Measurements from ENCODE around the gene FZD1.

Gene FZD1

DNA sequence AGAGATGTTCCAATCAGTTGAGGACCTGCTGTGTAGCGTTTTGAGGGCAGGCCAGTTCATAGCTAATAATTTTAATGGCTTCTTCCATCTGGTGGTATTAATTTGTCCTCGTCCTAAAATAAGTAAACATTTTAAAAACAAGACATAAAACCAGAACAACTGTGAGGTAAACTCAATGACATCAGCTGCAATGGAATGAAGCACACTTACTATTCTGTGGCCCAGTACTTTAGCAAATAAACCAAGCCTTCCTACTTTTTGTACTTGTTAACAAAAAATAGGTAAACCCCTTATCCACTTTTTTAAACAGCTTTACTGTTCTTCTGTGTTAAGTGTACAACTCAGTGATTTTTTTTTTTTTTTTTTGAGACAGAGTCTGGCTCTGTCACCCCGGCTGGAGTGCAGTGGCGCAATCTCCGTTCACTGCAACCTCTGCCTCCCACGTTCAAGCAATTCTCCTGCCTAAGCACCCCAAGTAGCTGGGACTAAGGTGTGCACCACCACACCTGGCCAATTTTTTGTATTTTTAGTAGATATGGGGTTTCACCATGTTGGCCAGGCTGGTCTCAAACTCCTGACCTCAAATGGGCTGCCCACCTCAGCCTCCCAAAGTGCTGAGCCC is 28.9 kb upstream of the FZD1 start:
- TF ChIP-seq CTCF (IDR thresholded peaks at IDR 0.05; ENCODE audit: extremely low read depth, missing control alignments): no peak
- DNase-seq (ENCODE audit: low spot score): no peak

DNA sequence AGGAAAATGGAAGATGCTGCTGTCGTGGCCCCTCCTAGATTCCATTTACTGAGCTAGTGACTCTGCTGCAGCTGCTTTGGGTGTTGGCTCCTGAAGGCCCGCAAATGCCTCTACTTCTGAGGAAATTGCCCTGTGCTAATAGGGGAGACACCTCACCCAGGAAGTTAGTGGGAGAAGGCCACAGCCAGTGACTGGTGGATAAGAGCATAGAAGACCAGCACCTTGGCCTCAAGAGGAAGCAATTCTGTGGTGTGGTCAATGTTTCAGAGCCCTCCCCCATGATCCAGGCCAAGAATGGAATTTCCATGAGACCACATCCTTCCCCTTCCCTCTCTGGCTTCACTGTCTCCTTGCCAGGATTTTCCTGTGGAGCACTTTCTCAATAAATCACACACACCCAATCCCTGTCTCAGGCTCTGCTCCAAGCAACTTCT is 25.0 kb upstream of the FZD1 start:
- TF ChIP-seq CTCF (IDR thresholded peaks at IDR 0.05; ENCODE audit: extremely low read depth, missing control alignments): no peak
- no peak for DNase-seq (ENCODE audit: low spot score)

DNA sequence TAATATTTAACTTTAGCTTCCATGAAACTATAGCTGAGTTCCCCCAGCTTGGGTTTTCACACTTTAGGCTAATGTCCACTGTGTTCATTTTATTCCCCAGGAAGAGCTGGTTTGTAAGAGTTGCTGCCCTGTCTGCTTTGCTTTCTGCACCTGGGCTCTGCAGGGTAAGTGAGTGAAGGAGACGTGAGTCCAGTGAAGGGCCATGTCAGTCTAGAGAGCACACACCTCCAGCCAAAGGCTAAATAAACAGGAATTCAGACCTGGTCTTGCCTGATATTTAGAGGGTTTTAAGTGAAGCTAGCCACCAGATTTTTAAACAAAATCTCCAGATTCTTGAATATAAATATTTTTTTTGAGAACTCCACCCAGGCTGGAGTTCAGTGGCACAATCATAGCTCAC is 24.5 kb upstream of the FZD1 start:
- no peak for TF ChIP-seq CTCF (IDR thresholded peaks at IDR 0.05; ENCODE audit: extremely low read depth, missing control alignments)
- no peak for DNase-seq (ENCODE audit: low spot score)

DNA sequence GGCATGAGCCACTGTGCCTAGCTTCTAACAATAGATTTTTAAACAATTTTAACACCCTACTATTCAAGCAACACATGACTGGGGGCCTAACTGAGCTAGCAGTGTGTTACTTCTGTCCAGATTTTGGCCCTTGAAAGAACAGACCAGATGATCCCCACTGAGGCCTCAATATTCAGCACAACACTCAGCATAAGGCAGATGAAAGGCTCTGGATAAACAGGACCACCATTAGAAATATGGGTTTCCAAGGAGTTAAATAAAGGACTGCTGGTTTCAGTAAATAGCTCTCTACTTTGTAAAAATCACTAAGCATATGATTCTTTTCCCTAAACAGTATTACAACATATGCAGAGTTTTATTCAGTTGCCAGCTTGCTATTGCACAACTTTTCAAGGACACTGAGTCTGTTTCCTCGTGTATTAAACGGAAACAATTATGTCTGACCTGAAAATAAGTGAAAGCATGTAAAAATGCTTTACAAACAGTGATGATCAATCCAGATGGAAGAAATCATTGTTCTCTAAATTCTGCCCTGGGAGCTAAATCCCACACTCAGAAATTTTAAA is 23.8 kb upstream of the FZD1 start:
- DNase-seq (ENCODE audit: low spot score): no peak
- TF ChIP-seq CTCF (IDR thresholded peaks at IDR 0.05; ENCODE audit: extremely low read depth, missing control alignments): no peak

GRCh38 chr7:91242097-91242844 is 22.0 kb upstream of the FZD1 start:
- no peak for TF ChIP-seq CTCF (IDR thresholded peaks at IDR 0.05; ENCODE audit: extremely low read depth, missing control alignments)
- DNase-seq (ENCODE audit: low spot score): no peak

GRCh38 chr7:91243591-91244301 is 20.5 kb upstream of the FZD1 start:
- no peak for TF ChIP-seq CTCF (IDR thresholded peaks at IDR 0.05; ENCODE audit: extremely low read depth, missing control alignments)

GRCh38 chr7:91247500-91247899 is 16.7 kb upstream of the FZD1 start:
- TF ChIP-seq CTCF (IDR thresholded peaks at IDR 0.05; ENCODE audit: extremely low read depth, missing control alignments): no peak
- DNase-seq (ENCODE audit: low spot score): no peak

More at GRCh38 chr7:91243591-91244301, 20.5 kb upstream of the FZD1 start:
- DNase-seq (ENCODE audit: low spot score): no peak
